ENCODE results near the gene COL2A1.

Gene COL2A1

DNA sequence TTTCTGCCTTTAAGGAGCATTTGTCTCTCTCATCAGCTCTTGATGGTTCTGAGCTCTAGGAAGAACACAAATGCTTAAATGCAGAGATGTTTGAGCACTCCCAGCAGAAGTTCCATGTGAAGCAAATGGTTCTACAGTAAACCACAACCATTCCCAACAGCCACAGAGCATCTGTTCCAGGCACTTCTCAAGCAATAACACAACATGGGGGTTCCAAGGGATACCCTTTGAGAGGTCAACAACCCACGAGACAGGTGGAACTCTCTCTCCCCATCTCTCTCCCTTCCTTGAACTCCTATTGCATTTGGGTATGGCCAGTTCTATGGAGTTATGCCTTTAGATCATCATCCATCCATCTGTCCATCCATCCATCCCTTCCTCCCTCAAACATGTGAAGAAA lies 5.2 kb upstream of the COL2A1 start:
- DNase-seq, result no peak

DNA sequence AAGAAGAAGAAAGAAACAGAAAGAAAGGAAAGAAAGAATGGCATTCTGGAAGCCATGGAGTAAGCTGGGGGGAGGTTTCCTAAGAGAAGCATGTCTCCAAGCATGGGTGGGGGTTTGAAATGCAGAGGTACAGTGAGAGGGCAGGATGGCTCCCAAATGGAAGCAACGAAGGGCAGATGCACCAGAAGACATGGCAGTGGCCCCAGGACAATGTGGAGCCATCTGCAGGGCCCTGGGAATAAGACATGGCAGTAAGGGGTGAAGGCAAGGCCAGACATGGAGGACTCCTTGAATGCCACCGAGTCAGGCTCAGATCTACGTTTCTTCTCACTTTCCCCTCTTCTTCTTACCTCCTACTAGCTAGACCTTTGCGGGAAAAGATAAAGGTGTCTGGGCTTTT lies 4.7 kb upstream of the COL2A1 start:
- DNase-seq, result no peak

DNA sequence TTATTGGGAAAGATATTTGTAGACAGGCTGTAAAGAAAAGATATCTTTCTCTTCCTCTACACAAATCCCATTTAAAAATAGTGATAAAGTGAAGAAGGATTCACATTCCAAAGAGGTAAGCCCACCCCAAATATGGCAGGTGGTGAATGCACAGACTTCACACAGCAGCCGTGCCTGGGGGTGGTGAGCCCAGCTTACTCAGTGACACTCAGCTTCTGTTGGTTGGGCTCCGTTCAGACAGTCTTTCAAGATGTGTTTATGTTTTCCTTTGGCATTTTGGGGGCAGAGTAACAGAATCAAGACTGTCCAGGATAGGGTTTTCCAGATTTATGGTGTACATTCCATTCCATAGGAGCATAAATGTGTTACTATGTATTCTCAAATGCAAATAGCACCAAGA lies 4.1 kb upstream of the COL2A1 start:
- DNase-seq, result no peak

DNA sequence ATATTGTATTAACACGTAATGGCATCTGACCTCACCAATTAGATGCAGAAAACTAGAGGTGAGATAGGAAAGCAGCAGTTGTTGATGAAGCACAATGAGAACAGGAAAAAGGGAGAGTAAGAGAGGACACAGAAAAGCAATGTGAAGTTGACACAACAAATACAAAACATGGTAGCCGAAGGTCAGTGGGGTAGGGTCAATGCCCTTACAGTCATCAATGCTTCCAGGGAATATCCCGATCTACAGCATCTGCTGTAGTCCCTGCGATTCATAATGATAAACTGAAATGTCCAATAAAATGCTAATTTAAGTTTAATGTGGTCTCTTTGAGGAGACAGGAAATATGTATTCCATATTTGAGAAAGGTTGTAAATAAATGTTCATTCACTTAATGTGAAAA lies 2.9 kb upstream of the COL2A1 start:
- DNase-seq, result no peak

DNA sequence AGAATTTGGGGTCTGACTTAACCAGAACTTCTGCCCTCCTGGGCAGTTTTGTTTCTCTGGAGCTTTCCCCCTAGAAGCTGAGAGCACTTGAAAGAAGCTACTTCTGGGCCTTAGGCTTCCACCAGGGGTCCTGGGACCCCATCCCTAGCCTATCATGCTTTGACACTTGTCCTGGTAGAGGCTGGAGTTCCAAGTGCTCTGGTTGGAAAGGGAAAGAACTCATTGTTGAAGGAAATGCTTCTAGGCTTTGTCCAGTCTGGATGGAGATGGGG lies 1.4 kb upstream of the COL2A1 start:
- no peak for DNase-seq

DNA sequence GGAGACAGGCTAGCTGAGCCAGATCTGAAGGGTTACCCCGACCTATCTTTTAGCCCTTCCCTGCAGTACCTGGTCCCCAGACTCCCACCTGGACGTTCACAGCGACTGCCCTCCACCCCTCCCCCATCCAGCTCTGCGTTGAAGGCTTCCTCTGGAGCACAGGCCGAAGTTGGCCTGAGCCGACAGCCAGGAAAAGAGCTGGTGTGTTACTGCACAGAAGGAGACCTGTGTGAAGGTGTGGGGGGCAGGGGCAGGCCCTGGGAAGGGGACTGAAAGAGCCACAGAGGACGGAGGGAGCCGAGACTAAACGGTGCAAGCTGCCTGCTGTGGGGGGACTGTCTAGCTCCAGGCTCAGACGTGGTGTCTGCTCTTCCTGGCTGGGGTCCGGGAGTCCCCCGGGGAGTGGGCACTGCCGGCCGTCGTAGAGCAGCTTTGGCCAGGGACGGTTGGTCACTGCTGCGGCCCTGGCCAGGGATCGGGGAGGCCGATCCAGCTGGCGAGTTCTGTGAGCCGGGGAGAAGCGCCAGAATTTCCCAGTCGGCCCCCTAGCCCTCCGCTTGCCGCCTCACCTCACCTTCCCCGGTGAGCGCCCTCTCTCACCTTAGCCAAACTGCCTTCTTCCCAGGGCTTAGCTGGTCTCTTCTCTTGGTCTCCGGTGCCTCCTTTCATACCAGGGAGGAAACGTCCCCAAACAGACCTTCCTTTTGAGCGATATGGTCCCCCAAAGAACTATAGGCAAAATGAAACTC lies 899 bp upstream of the COL2A1 start:
- no peak for DNase-seq

DNA sequence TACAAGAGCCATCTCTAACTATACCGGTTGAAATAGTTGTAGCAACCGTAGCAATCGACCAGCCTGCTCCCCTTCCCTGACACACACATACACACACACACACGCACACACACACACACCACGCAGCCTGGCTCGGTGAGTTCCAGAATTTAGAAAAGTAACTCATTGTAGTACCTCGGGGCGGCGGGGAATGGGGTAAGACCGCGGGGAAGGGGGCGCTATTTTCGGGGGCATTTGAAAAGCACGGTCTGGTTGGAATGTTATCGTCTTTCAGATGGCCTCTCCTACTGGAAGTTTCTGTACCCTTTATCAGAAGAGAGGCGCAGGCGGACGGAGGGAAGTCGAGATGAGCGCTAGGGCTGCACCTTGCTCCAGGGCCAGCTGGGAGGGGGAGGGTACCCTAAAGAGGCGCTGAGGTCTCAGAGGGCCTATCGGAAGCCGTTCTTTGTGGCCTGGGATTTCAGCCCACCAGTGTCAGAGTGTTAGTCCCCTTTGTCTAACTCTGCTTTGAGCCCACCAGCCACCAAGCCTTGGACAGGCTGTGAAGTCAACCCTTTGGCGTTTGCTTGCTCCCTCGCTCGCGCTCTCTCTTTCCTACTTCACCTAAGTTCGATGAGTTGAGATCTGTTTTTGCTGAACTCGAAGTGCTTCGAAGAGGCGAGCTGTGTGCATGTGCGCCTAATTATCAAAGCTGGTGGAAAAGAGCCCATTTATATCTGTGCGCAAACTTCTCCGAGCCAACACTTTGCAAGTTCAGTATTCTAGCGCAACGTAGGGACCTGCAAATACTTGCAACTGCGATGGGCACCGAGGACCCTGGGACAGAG lies 837 bp downstream of the COL2A1 start:
- DNase-seq, result no peak

DNA sequence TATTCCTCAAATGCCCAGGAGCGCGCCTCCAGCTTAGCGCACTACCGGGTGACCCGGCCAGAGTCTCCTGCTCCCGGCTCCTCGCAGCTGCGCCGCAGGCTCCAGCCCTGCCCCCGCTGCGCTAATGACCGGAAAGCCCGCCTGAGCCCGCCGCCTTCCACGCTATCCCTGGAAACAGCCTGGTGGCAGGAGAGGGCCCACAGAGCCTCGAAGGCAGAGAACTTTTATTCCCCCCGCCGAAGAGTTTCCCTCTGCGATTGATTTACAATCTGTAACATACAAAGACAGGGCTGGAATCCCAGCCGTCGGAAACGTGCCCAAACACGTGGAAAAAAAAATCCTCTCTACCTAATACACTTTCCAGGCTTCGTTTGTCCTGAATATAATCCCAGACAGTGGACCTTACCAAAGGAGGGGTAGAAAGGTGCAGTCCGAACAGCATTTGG lies 1.5 kb downstream of the COL2A1 start:
- DNase-seq, result no peak

DNA sequence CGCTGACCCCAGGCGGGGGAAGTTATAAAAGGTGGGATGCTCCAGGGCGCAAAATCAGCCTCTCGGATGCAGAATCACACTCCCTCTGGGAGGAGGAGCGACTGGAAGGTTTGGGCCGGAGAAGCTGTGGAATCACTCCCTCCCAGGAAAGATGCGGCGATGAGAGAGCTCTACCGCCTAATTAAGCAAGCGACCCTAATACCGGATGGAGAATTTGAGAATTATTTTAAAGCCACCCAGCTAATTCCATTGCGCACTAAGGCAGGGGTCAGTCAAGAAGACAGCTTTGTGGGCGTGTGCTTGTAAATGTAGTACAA lies 1.9 kb downstream of the COL2A1 start:
- DNase-seq, result no peak

DNA sequence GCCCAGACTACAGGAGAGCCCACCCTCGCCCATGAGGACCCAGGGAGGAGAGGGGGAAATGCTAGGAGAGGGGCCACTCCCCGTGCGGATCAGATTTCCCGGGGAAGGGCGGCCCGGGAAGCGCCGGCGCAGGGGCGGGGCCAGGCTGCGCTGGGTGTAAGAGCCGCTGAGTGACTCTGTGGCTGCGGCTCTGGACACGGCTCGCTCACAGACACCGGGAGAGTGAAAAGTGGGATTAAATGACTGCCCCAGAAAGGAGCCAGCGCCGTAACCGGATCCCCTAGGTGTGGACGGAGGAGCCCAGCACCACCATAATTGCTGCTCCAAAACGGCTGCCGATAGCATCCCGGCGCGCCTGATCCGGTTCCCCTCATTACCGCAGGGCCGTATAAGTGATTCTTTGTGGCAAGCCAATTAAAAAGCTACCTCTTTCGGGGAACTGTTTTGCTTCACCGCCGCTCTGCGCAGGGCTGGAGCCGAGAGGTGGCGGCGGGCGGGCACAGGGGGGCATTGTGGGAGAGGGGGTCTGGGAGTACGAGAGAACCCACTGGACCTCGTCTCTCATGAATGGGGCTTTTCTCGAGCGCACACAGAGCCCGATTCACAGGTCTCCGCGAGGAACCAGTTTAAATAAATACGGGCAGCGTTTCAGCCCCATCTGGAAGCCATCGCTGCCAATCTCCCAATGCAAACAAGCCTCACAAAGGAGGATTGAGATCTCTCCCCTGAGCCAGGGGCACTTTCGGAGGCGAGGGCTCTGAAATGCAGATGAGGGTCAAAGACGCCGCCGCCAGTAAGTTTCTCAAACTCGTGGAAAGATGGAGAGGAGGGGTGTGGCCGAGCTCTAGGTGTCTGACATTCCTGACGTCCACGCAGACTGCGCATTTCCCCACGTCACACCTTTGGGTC lies 2.5 kb downstream of the COL2A1 start:
- no peak for DNase-seq

DNA sequence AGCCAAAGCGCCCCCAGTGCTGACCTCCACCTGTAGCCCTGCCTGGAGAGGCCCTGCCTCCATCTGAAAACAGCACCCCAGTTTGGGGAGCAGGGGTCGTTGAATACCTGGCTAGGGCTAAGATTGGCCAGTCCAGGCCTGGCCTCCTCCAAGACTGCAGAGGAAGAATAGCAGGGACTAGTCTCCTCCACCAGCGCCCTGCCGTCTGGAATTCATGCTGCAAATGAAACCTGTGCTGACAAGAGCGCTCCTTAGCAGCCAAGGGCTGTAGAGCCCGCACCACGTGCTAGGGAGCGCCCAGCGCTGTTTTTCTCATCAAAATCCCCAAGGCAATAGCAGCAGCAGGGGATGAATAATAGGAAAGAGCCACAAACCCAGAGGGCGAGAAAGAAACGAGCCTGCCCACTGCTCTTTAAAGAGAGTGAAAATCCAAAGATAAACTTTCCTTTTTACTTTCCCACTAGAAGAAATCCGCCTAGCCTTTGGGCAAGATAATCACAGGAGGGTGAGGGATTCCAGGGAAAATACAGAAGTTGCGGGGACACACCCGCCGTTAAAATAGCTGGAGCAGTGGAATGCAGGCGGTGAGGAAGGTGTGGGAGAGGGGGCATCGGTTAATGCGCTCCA lies 3.3 kb downstream of the COL2A1 start:
- DNase-seq, result no peak

DNA sequence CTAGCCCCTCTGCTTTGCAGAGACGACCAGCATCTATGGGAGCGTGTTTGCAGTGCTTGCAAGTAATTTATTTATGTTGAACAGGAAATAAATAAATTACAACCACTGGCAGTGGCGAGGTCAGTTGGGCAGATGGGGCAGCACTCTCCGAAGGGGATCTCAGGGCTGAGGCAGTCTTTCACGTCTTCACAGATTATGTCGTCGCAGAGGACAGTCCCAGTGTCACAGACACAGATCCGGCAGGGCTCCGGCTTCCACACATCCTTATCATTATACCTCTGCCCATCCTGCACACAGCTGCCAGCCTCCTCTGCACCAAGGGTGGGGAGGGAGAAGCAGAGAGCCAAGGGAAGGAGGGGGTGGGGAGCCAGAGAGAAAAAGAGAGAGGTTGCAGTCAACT lies 4.5 kb downstream of the COL2A1 start:
- DNase-seq, result no peak

DNA sequence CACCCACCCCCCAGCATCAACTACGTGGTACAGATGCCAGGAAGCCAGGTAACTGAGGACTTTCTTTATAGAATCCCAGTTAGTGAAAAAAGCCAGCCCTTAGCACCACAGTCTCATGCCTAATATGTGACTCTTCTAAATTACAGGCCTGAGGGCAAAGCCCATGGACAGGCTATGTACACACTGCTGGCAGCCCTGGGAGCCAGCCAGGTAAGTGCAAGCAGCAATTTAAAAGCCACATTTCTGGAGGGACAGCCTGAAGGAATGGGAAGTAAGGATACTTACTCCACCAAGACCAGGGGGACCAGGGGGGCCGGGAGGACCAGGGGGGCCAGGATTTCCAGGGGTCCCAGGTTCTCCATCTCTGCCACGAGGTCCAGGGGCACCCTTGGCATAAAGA lies 7.0 kb downstream of the COL2A1 start:
- DNase-seq, result no peak

DNA sequence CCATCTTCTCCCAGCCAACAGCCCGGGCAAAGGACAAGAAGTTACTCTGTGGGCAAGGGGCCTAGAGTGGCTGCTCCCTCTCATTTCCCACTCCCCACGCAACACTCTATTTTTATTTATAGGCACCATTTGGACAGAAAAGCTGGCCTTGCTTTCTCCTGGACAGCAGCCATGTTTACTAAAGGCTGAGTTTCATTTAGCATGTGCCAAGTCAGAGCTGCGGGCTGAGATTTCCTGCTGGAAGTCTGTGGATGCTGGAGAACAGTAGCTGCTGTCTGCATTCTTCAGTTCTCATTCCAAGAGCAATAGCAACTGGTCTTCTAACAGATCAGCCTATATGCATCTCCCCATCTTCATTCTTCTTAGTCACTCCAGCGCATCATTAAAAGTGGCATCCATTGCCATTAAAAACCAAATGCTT lies 8.3 kb downstream of the COL2A1 start:
- no peak for DNase-seq

DNA sequence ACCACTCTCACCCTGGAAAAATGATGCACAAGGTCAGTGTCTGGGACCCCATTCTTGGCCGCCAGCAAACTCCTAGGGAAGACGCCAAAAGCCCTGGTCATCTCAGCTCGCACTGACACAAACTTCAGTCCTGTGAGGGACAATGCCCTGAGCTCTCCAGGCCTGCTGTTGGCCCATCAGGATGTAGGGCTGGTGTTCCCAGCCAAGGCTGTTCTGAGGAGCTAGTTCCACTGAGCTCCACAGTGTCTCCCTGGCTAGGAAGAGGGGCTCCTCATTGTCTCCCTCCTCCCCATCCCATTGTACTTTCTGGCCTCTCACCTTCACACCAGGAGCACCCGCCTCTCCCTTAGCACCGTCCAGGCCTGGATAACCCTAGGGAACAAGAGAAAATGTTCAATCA lies 10.8 kb downstream of the COL2A1 start:
- DNase-seq, result no peak

DNA sequence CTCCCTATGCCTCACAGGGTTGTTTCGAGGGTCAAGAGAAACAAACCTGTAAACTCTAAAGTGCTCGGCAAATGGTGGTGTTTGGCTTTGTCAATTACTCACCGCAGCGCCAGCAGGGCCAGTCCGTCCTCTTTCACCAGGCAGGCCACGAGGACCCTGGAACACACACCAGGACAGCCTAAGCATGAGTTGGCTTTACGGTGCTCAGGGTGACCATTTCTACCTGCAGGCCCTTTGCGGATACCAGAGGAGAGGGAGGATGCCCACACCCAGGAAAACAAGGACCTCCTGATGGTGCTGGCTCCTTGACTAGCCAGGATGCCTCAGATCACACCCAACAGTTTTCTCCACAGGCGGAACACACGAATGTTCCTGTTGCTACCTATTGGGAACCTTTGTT lies 11.5 kb downstream of the COL2A1 start:
- DNase-seq, result no peak

DNA sequence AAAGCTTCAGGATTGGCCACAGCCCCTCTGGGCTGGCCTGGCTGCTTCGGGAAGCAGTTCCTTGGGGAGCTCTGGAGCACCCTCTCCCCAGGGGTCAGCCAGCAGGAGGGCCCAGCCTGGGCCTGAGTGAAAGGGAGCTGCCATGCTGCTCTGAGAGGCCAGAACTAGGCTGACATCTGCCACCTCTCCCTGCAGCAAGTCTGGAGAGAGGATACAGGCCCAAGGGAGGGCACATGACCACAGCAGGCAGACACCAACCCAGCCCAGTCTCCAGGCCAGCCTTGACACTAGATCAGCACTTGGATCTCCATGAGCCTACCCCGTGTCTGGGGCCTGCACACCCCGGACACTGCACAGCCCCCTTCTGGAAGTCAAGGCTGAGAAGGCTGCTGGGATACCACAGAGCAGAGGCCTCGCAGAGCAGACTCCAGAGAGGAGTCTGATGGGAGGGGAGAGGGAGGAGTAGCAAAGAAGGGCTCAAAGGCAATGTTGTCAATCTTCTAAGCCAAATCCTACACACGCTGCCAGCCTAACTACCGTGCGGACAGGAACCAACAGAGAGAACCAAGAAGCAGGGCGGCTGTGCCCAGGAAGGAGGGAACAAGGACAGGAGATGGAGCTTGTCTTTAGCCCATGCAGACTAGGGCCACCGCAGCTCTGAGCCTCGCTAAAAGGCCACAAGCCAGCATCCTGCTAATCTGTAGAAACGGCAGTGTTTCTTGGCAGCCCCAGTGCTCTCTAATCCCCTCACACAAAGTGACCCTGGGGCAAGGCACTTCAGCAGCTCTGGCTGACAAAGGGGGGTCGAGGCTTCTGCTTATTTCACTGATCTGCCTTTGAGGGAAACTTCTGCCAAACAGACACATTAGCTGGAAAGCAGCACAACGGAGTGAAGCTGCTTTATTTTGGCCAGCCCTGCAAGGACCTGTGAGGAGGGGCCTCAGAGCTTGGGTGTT lies 12.9 kb downstream of the COL2A1 start:
- DNase-seq, result no peak

DNA sequence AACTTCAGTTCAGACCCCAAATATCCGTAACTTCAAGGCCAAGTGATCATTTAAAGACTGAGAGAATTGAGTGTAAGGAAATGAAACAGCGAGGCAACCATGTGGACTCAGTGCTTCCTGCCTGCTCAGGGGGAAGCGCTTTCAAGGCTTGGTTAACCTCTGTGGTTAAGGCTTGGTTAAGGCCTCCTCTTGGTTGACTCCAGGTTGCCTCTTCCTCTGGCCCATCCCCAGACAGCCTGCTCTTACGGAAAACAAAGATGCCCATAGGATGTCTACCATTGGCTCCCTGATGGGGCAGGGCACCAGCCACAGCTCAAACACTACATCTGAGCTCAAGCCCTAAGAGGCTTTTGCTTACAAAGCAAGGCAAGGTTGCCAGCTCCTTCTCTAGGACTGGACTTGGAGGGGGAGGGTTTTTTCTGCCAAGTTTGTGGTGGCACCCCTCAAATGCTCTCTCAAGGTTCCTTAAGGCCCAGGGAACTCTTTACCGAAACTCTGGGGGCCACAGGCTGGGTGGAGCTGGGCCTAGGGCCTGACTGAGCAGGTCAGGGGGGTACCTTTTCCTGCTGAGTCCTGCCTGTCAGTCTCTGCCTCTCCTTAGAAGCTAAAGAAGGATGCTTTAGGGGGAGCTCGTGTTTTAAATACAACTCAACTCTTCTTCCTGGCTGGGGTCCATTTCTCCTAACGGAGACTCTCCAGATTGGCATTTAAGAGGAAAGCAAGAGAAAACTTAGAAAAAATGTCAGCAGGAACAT lies 13.7 kb downstream of the COL2A1 start:
- no peak for DNase-seq

DNA sequence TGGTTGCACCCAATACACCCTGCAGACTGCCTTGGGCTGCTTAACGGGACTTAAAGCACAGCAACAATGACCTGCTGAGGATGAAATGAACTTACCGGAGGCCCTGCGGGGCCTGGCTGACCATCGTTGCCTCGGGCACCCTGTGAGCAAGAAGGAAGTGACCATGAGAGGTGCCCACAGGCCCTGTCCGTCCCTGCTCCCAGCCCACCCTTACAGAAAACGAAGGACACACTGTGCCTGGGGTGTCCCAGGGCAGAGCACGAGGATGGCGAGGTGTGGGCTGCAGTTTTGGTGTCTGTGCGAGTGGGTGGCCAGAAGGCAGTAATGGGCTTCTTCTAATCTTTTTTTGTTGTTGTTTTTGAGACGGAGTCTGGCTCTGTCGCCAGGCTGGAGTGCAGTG lies 14.6 kb downstream of the COL2A1 start:
- DNase-seq, result no peak

DNA sequence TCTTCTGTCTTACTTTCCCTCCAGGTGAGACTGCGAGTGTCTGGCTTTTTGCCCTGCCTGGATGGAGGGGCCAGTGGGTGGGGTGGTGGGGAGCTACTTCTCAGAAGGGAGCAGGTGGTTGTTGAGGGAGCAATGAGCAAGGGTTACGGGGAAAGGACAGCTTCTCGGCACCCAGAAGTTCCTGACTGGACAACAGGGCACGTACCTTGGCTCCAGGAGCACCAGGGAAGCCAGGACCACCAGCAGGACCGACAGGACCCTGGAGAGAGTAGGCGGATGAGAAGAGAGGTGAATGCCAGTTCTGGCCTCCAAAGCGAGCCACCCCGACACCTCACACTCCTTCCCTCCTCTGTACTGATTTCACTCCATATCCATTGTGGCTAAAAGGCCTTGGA lies 15.3 kb downstream of the COL2A1 start:
- DNase-seq, result no peak
